Stimulated activated CD8-positive, alpha-beta memory T cell treated with anti-CD3 and anti-CD28 coated beads, Interleukin-7, amount 100 ng/mL, for 1 hour (primary cell): Measurements from ENCODE around the gene DCP1B.

Source experiments
- DNase-seq, 2 donors: peaks; one replicate each; pipeline ENCODE4 v3.0.0-alpha.2; 2020; ENCODE audit warnings: low read depth in 2 of 2

DCP1B gene

DNA sequence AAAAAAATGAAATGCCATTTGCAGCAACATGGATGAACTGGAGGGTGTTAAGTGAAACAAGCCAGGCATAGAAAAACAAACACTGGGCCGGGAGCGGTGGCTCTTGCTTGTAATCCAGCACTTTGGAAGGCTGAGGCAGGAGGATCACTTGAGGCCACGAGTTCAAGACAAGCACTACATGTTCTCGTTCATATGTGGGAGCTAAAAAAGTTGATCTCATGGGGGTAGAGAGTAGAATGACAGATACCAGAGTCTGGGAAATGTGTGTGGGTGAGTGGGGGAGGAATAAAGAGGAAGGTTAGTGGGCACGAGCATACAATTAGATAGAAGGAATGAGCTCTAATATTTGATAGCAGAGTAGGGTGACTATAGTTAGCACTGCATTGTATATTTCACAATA lies 107.3 kb downstream of the DCP1B start:
- no peak for DNase-seq
